IMR-90 (cell line): ENCODE data around the gene ITGB2. TPM values are rescaled to one million over a fixed set of nuclear protein-coding genes. Genes with fewer than 3 reads are reported as not detected.

Experiments
- ATAC-seq: fragments of 200-7000 bp; cut with Tn5 transposase; 2 replicates; pipeline ENCODE4 v1.9.1; 2020; ENCODE audit warnings: low read depth, mild to moderate bottlenecking, moderate library complexity
- BruUV-seq: library from RNA; stranded (reverse); fragments of 400-500 nt; replicated peaks from 2 replicates; lab custom pipeline; 2021; lab: Mats Ljungman, UMichigan
- CTCF ChIA-PET: fragments of 300-600 bp; formaldehyde crosslinking; extraction: SDS; loops from one replicate; lab custom pipeline; 2021; ENCODE audit warnings: antibody characterized with exemption; lab: Yijun Ruan, JAX
- POLR2A ChIA-PET: fragments of 300-600 bp; sonication (Branson Sonifier 250); formaldehyde crosslinking; loops from one replicate; lab custom pipeline; 2022; ENCODE audit warnings: antibody characterized with exemption; ENCODE audit not compliant: unreplicated experiment; lab: Charles Lee
- DNase-seq: peaks from one replicate; pipeline ENCODE4 v3.0.0; 2013
- H2AFZ ChIP-seq: replicated peaks from 2 replicates; pipeline ENCODE3; 2013; ENCODE audit warnings: low read length, mild to moderate bottlenecking; ENCODE audit not compliant: poor library complexity
- H2AK5ac ChIP-seq: 2 replicates; pipeline ENCODE4 v1.6.1; 2013; ENCODE audit warnings: low read depth, low read length, inconsistent platforms
- H2AK9ac ChIP-seq: replicated peaks from 2 replicates; pipeline ENCODE3; 2013; ENCODE audit warnings: mild to moderate bottlenecking, low read depth, low read length, moderate library complexity; ENCODE audit not compliant: poor library complexity
- H2BK120ac ChIP-seq: 2 replicates; pipeline ENCODE4 v1.6.1; 2013; ENCODE audit warnings: low read depth, low read length, inconsistent platforms
- H2BK15ac ChIP-seq: 3 replicates; pipeline ENCODE4 v1.6.1; 2013; ENCODE audit warnings: low read depth, low read length, inconsistent platforms
- H2BK20ac ChIP-seq: 2 replicates; pipeline ENCODE4 v1.6.1; 2013; ENCODE audit warnings: low read depth, mild to moderate bottlenecking, inconsistent platforms, low read length, moderate library complexity
- H2BK5ac ChIP-seq: 2 replicates; pipeline ENCODE4 v1.6.1; 2013; ENCODE audit warnings: mild to moderate bottlenecking, low read depth, low read length, inconsistent platforms; ENCODE audit not compliant: poor library complexity, severe bottlenecking
- H3K14ac ChIP-seq: replicated peaks from 2 replicates; pipeline ENCODE4 v1.6.1; 2013; ENCODE audit warnings: low read depth, low read length, inconsistent platforms
- H3K18ac ChIP-seq: 2 replicates; pipeline ENCODE4 v1.6.1; 2013; ENCODE audit warnings: low read depth, low read length, control low read depth
- H3K23ac ChIP-seq: 2 replicates; pipeline ENCODE4 v1.6.1; 2013; ENCODE audit warnings: low read depth, low read length, inconsistent platforms
- H3K27ac ChIP-seq: 2 replicates; pipeline ENCODE4 v1.5.1; 2013; ENCODE audit warnings: mild to moderate bottlenecking, control low read depth, low read length; ENCODE audit not compliant: insufficient read depth
- H3K27me3 ChIP-seq: 2 replicates; pipeline ENCODE4 v1.6.1; 2013; ENCODE audit warnings: low read length; ENCODE audit not compliant: control insufficient read depth, insufficient read depth
- H3K36me3 ChIP-seq: 2 replicates; pipeline ENCODE4 v1.6.1; 2013; ENCODE audit warnings: low read length, mixed read lengths; ENCODE audit not compliant: control insufficient read depth, insufficient read depth
- H3K4ac ChIP-seq: 2 replicates; pipeline ENCODE4 v1.6.1; 2013; ENCODE audit warnings: low read depth, low read length, inconsistent platforms
- H3K4me1 ChIP-seq: 2 replicates; pipeline ENCODE4 v1.6.1; 2013; ENCODE audit warnings: low read length, mixed read lengths; ENCODE audit not compliant: control insufficient read depth, insufficient read depth
- H3K4me2 ChIP-seq: 2 replicates; pipeline ENCODE4 v1.6.1; 2013; ENCODE audit warnings: low read depth, mild to moderate bottlenecking, control low read depth, low read length, moderate library complexity
- H3K4me3 ChIP-seq: 2 replicates; pipeline ENCODE4 v1.5.1; 2013; ENCODE audit warnings: low read depth, mild to moderate bottlenecking, control low read depth, low read length, moderate library complexity; ENCODE audit not compliant: insufficient read depth
- H3K56ac ChIP-seq: 2 replicates; pipeline ENCODE4 v1.6.1; 2013; ENCODE audit warnings: low read length, inconsistent platforms; ENCODE audit not compliant: insufficient read depth; ENCODE audit errors: extremely low read depth
- H3K79me1 ChIP-seq, 2 experiments: 2 replicates each; pipeline ENCODE4 v1.6.1; 2013; ENCODE audit warnings: low read length in 2 of 2, inconsistent platforms in 1 of 2, low read depth in 1 of 2
- H3K9ac ChIP-seq: 2 replicates; pipeline ENCODE4 v1.6.1; 2013; ENCODE audit warnings: low read depth, low read length, control low read depth
- H3K9me1 ChIP-seq: 2 replicates; pipeline ENCODE4 v1.6.1; 2013; ENCODE audit warnings: low read length, inconsistent platforms; ENCODE audit not compliant: insufficient read depth
- H3K9me3 ChIP-seq: 2 replicates; pipeline ENCODE4 v1.6.1; 2013; ENCODE audit warnings: low read length; ENCODE audit not compliant: control insufficient read depth, insufficient read depth
- H4K20me1 ChIP-seq: 2 replicates; pipeline ENCODE4 v1.6.1; 2013; ENCODE audit warnings: low read length, inconsistent platforms; ENCODE audit not compliant: insufficient read depth
- H4K5ac ChIP-seq: 2 replicates; pipeline ENCODE4 v1.6.1; 2013; ENCODE audit warnings: mild to moderate bottlenecking, low read depth, low read length, control low read depth
- H4K8ac ChIP-seq, 2 experiments: 2 replicates each; pipeline ENCODE4 v1.6.1; 2013; ENCODE audit warnings: low read depth in 2 of 2, low read length in 2 of 2, control low read depth in 1 of 2, inconsistent platforms in 1 of 2
- H4K91ac ChIP-seq: 2 replicates; pipeline ENCODE4 v1.6.1; 2013; ENCODE audit warnings: low read depth, low read length, inconsistent platforms; ENCODE audit not compliant: insufficient read depth
- BHLHE40 ChIP-seq: fragments of 150-350 bp; IDR thresholded peaks from 2 replicates; pipeline ENCODE4 v1.6.1; 2016; ENCODE audit warnings: mild to moderate bottlenecking, low read depth, low read length
- CEBPB ChIP-seq: IDR thresholded peaks from 2 replicates; pipeline ENCODE4 v1.6.1; 2012; ENCODE audit warnings: low read depth, low read length, improper control_type of control experiment
- CHD1 ChIP-seq: IDR thresholded peaks from 2 replicates; pipeline ENCODE4 v1.6.1; 2012; ENCODE audit warnings: low read depth, low read length, improper control_type of control experiment
- CTCF ChIP-seq: conservative IDR thresholded peaks from 2 replicates; pipeline ENCODE4 v1.5.1; 2012; ENCODE audit warnings: mild to moderate bottlenecking, low read depth, low read length, improper control_type of control experiment
- FOS ChIP-seq: fragments of 150-350 bp; IDR thresholded peaks from 2 replicates; pipeline ENCODE4 v1.6.1; 2016; ENCODE audit warnings: low read depth, low read length
- MAZ ChIP-seq: IDR thresholded peaks from 2 replicates; pipeline ENCODE4 v1.6.1; 2012; ENCODE audit warnings: low read depth, mild to moderate bottlenecking, low read length, improper control_type of control experiment, moderate library complexity, borderline replicate concordance
- MXI1 ChIP-seq: IDR thresholded peaks from 2 replicates; pipeline ENCODE4 v1.6.1; 2012; ENCODE audit warnings: low read depth, mild to moderate bottlenecking, low read length, moderate library complexity, borderline replicate concordance
- NFE2L2 ChIP-seq: fragments of 150-350 bp; IDR thresholded peaks from 2 replicates; pipeline ENCODE4 v1.6.1; 2016; ENCODE audit warnings: low read depth, mild to moderate bottlenecking, low read length
- POLR2A ChIP-seq: IDR thresholded peaks from 2 replicates; pipeline ENCODE4 v1.6.1; 2012; ENCODE audit warnings: mild to moderate bottlenecking, low read depth, low read length
- RAD21 ChIP-seq: IDR thresholded peaks from 2 replicates; pipeline ENCODE4 v1.6.1; 2012; ENCODE audit warnings: low read length, improper control_type of control experiment
- RCOR1 ChIP-seq: IDR thresholded peaks from 2 replicates; pipeline ENCODE4 v1.6.1; 2012; ENCODE audit warnings: mild to moderate bottlenecking, low read length, improper control_type of control experiment; ENCODE audit not compliant: insufficient replicate concordance
- RFX5 ChIP-seq: IDR thresholded peaks from 2 replicates; pipeline ENCODE4 v1.8.0; 2012; ENCODE audit warnings: low read depth, mild to moderate bottlenecking, low read length, moderate library complexity
- SMC3 ChIP-seq: fragments of 150-350 bp; IDR thresholded peaks from 2 replicates; pipeline ENCODE4 v1.6.1; 2016; ENCODE audit warnings: low read depth, mild to moderate bottlenecking, antibody characterized with exemption, low read length, moderate library complexity
- USF2 ChIP-seq: fragments of 150-350 bp; IDR thresholded peaks from 2 replicates; pipeline ENCODE4 v1.6.1; 2017; ENCODE audit warnings: mild to moderate bottlenecking, antibody characterized with exemption, low read length, low read depth
- WGBS, 2 experiments: methylation state at CpG; one replicate each; pipeline versions ENCODE4 v1.1.5 to v1.1.7; 2013; ENCODE audit warnings: missing lambda C conversion rate in 2 of 2; ENCODE audit not compliant: insufficient read length in 1 of 2; ENCODE audit errors: extremely low coverage in 2 of 2; 5-methylcytosine and 5-hydroxymethylcytosine counted together
- dilution Hi-C: fragments of 300-500 bp; cut with HindIII; formaldehyde crosslinking; loops from one replicate; pipeline ENCODE4 v1.14.3; 2018; ENCODE audit warnings: low sequenced_read_pairs; ENCODE audit not compliant: unreplicated experiment
- in situ Hi-C: fragments of 300-500 bp; cut with MboI; formaldehyde crosslinking; loops from 3 replicates; pipeline ENCODE4 v1.14.3; 2019; ENCODE audit warnings: low sequenced_read_pairs, inconsistent platforms, mixed read lengths
- intact Hi-C: fragments of 100-400 bp; cut with micrococcal nuclease; formaldehyde crosslinking; loops from 2 replicates; pipeline ENCODE4 v1.10.0; 2022
- polyA plus RNA-seq, 3 experiments: library from polyadenylated mRNA; depleted of rRNA; stranded (reverse); fragments of >200 nt; gene quantifications; 2 replicates each; pipeline ENCODE4 v1.2.3, GENCODE V29; 2012; ENCODE audit warnings: low replicate concordance in 1 of 3
- total RNA-seq: library from RNA; depleted of rRNA; stranded (reverse); fragments of >200 nt; gene quantifications from 2 replicates; pipeline ENCODE4 v1.2.3, GENCODE V29; 2012

Gene ITGB2
- total and polyA plus RNA-seq, 2 of the 4 experiments (the other 2 are of a cell fraction) = 0.14 TPM; not detected in 1

DNA sequence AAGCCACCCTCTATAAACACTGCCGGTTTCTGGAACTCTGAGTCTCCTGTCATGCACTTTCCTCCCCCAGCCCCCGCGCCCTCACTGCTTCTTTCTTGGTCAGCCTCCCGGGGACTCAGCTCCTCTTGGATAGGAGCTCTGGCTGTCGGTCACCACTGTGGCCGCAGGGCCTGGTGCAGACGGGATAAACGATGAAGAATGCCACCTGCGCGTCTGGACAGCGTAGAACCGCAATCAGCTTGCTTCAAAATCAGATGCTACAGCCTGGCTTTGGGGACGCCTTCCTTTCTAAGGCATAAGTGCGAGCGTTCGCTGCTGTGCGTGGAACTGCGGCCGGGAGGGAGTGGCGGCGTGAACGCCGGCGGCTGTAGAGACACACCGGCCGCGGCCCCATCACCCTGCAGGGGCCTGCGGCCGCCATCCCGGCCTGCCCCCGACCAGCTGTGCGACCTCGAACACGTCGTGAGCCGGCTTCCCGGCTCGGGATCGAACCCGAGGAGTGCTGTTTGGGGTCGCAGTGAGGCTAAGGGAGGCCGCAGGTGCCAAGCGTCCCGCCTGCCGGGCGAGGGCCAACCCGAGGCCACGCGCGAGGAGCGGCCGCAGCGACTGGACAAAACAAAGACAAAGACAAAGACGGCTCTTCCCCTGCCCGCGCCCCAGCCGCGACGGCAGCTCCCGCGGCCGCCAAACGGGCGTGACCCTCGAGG lies 47.9 kb downstream of the ITGB2 start:
- dilution Hi-C loops = no loop called here
- H3K9me3 ChIP-seq = no peaks in the 10 kb centered on the region
- peak overlapping the region; percentile 75 for H3K27ac ChIP-seq
- H3K4ac ChIP-seq = peak overlapping the region; percentile 83
- H4K8ac ChIP-seq = peak overlapping the region in 1 of 2 experiments; percentile 28; a peak in 1 of 4 replicates
- H3K4me3 ChIP-seq = peak overlapping the region; percentile 90
- H2BK15ac ChIP-seq = no peak overlapping the region; the same call in 2 of the 3 replicates
- H3K4me2 ChIP-seq = peak overlapping the region; percentile 72
- H3K56ac ChIP-seq = no peak overlapping the region; the same call in 1 of the 2 replicates
- H3K27me3 ChIP-seq = no peaks in the 10 kb centered on the region
- ChIA-PET CTCF (interaction anchor here (1.2 kb wide), 1 partner anchor 72 kb away, joined by 4 read pairs; no protein-coding TSS in a partner anchor), POLR2A (interaction anchor here (0.6 kb wide), 2 partner anchors 46 to 801 kb away, joined by 3 to 9 read pairs; no protein-coding TSS in a partner anchor)
- H4K5ac ChIP-seq = no peak overlapping the region
- peak overlapping the region; percentile 76 for H2BK5ac ChIP-seq
- in situ Hi-C loops = no loop called here
- peak overlapping the region; percentile 95 for H2AK5ac ChIP-seq
- H3K23ac ChIP-seq = peak overlapping the region; percentile 88
- peak overlapping the region; percentile 73 for H2AFZ ChIP-seq
- no TSS peak for BruUV-seq
- H3K9me1 ChIP-seq = peaks cover 24% of the 10 kb centered on the region
- no peak overlapping the region for H2BK120ac ChIP-seq
- peaks cover 5 to 51% of the 10 kb centered on the region in 2 experiments; a peak in 3 of 4 replicates for H3K79me1 ChIP-seq
- H4K91ac ChIP-seq = peak overlapping the region; percentile 36; the same call in 1 of the 2 replicates
- ATAC-seq (peak; percentile 3), DNase-seq (peak; percentile 46)
- intact Hi-C loops = loop anchor here (5.0 to 10.0 kb wide), 4 partner anchors 54 to 262 kb away; partner anchors contain the start of genes SUMO3 and UBE2G2
- H3K9ac ChIP-seq = peak overlapping the region; percentile 91
- H2BK20ac ChIP-seq = no peak overlapping the region
- H3K18ac ChIP-seq = peak overlapping the region; percentile 44; the same call in 1 of the 2 replicates
- H2AK9ac ChIP-seq = peak overlapping the region; percentile 94
- H4K20me1 ChIP-seq = peaks cover 52% of the 10 kb centered on the region
- 0% methylated on average over 30 of the region's 65 CpGs; no CpG with 5 or more reads in 1 of the 2 experiments for WGBS, 2 experiments
- peak overlapping the region; percentile 73 for H3K14ac ChIP-seq
- peaks cover 23% of the 10 kb centered on the region for H3K4me1 ChIP-seq
- H3K36me3 ChIP-seq = no peaks in the 10 kb centered on the region
- TF ChIP-seq CTCF (no peak), RAD21 (no peak), USF2 (no peak), CHD1 (no peak), MXI1 (no peak), SMC3 (no peak), BHLHE40 (no peak), RCOR1 (no peak), NFE2L2 (no peak), RFX5 (no peak), MAZ (no peak), POLR2A (no peak; the same call in 1 of the 2 replicates), FOS (no peak), CEBPB (no peak)
